NCI-H1417 (cell line): ENCODE results near the gene EGFR.

Source experiments
- DNase-seq, 3 experiments: peaks; one replicate each; lab custom pipeline; 2025; lab: John Stamatoyannopoulos, UW

The EGFR gene

DNA sequence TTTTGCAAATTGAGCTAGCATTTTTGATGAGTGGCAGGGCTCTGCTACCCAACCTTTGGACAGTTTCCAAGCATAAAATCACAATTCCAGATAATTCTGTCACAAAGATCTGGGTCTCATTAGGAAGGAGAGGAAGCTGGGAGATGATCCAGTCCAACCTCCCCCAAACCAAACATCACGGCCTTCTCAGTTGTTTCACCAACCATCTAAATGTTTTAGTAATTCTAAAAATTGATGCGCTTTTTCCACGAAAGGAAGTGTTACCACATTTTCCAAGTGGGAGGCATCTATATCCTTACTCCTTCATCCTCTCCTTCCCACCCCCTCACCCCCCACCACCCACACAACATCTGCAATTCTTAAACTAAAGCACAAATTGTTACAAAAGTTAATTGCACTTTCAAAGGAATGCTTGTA lies 108.3 kb downstream of the EGFR start:
- no peak for DNase-seq

DNA sequence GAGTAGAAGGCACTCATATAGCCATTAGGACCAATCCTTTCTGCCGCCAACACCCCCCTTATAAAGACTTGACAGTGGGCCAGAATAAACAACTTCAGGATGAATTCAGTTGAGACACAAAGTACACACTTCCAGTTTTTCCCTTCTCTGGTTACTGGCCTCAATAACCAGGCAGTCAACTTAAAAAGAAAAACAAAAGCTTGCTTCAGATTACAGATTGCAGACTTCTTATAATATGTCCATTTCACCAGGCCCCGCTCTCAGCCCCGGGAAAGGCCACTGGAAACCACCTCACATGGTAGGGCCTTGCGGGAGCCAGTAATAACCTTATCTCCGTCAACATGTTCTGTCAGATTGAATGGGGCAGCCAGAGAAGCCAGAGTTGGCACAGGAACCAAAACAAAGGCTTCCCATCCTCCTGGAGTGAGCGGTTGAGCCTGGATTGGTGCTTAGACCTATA lies 108.8 kb downstream of the EGFR start:
- peak in 1 of 3 experiments; percentile 90 for DNase-seq

DNA sequence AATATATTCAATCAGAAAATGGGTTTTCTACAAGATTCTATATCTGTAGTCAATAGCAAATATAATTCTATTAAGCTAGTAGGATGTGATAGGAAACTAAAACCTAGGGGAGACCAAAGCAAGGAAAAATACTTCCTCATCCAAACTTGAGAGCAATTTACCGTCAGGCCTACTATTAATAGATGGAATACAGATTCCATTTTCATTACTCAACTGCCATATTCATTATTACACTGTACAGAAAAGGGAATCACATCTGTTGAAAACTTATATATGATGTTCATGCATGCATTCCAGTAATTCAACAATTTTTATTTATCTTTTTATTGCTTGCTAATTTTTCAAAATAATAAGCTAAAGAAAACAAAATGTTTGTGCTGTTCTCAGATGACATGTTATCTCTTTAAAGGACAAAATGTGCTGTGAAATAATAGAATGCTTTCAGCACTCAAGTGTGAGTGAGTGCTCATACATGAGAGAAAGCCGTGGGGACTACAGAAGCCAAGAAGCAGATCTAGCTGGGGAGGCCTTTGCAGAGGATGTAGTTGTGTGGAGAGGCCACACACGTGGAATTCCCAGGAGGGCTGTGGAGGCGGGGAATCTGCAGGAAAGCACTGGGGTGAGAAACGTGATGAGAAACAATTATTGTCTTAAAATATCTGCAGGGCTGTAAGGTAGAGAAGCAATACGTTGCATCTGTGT lies 110.0 kb downstream of the EGFR start:
- DNase-seq, result peak in 1 of 3 experiments; percentile 70

DNA sequence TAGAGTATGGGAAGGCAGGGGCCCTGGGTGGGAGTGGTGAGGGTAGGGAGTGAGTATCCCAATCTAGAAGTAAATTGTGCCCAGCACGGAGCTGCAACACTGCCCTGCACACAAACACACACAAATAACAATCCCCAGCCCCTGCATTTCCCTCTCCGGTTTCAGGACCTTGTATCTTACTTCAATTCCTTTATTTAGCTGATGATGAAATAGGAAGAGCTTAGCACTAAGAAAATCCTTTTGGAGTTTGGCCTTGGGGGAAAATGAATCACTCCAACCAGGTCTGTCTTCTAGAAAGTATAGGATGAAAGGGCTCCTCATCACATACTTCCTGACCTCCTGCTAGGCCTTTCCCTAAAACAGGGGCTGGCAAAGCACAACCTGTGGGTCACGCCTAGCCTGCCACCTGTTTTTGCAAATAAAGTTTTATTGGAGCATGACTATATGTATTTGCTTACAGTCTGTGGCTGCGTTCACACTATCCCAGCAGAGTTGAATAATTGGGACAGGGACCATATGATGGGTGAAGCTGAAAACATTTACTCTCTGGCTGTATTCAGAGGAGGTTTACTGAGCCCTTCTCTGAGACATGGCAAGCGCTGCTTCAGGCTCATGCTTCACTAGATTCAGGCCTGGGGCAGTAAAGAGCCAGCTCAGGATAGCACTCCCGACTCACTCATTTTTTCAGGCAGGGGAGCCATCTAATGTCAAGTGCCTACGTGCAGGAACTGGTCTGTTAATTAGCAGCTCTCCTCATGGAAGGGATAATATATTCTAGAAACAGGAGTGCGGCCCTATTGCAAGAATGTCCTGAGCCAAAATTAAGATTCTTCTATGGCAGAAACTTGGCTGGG lies 111.0 kb downstream of the EGFR start:
- DNase-seq, result peak in 1 of 3 experiments; percentile 38

DNA sequence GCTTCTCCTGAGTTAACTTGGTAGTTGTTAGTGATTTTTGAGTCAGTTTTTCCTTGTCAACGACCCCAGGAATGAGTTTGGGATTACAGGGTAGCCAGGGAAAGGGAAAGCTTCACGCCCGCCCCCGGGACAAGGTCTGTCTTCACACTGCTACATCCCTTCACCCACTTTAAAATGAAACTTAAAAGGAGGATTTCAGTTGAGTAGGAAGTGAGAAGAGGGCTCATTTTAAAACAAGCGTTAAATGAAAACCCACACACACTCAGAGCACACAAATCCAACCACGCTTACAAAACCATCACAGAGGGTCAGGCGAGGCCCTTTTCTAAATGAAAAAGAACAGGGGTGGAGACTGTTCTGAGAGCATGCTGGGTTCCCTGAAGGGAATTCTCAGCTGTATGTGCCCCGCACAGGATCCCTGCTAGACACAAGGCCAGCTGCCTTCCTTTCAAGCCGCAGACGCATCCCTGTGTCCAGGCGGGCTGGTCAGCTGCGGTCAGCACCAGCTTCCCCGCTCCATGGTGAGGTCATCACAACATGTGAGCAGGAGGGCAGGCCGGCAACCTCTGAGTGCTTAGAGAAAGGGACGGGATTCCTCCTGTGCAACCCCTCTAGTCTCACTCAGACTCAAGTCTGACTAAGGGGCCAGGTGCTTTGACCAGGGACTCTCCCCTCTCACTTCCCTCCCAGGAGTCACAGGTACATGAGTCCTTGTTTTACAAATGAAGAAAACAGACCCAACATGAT lies 111.8 kb downstream of the EGFR start:
- no peak for DNase-seq

DNA sequence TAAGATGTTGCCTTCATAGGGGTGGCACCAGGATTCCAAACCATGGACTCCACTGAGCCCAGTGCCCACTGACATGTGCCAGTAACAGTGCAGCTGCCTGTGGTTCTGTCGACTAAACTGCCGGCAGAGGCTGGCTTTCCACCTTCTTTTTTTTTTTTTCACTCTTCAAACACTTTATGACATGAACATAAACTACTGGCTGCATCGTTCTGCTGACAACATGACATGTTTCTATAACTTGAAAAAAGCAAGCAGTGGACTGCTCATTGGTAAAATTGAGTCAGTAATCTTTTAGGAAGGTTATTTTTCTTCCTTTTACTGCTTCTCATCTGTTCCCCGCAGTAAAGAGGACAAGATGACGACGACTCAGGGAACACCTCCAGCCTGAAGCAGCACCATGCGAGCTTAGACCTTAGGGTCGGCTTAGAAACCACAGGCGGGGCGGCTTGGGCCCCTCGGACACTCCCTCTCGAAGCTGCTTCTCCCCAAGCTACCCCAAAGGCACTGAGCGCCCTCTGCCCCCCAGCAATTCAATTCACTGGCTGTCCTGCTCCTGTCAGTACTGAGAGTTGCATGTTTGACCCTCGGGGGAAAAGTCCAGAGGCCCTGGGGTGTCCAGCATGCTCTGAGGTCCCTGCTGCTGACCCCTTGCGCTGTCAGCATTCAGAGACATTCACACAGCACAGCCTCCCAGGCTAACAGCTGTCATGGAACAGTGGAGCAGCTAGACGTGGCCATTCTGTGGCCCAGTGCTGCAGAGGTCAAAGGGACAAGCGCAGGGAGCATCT lies 112.5 kb downstream of the EGFR start:
- no peak for DNase-seq

DNA sequence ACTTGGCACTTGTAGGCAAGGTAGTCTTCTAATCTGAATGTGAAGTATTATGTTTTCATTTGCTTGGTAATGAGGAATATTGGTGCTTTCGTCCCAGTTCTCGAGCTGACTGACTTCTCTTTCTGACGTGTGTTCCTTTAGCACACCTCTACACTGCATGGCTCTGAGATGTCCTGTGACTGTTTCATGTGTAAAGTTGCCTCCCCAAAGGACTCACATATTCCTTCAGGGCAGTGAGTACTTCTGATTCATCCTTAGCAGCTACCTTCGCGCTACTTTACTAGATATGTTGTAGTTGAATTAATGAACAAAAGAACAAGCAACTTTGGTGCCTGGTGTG lies 113.7 kb downstream of the EGFR start:
- DNase-seq, result no peak

DNA sequence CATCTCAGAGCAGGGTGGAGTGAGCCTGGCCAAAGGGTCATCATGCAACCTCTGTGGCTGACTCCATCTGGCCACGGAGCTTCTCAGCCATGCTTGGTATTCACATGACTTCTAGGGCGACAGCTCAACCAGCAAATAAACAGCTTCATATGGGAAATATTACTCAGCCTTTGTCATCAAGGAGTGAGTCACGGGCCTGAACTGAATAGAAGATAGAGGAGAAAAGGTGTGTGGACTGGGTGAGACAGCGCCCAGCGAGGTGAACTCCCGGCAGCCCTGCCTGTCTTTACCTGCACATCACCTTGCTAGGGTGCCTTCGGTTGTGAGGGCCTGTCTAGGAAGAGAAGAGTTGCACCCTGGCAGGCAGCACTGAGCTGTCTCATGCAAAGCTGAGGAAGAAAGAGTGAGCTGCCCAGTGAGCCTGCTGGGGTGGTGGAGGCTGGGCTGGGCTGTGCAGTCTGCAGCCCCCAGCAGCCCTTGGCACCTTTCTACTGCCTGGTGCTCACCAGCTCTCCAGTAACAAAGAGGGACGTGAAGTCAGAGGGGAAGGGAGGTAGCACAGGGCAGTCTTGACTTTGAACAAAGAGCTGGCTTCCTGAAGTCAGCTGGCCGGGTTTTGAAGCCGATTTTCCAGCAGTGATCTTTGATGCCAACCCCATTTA lies 114.2 kb downstream of the EGFR start:
- no peak for DNase-seq

DNA sequence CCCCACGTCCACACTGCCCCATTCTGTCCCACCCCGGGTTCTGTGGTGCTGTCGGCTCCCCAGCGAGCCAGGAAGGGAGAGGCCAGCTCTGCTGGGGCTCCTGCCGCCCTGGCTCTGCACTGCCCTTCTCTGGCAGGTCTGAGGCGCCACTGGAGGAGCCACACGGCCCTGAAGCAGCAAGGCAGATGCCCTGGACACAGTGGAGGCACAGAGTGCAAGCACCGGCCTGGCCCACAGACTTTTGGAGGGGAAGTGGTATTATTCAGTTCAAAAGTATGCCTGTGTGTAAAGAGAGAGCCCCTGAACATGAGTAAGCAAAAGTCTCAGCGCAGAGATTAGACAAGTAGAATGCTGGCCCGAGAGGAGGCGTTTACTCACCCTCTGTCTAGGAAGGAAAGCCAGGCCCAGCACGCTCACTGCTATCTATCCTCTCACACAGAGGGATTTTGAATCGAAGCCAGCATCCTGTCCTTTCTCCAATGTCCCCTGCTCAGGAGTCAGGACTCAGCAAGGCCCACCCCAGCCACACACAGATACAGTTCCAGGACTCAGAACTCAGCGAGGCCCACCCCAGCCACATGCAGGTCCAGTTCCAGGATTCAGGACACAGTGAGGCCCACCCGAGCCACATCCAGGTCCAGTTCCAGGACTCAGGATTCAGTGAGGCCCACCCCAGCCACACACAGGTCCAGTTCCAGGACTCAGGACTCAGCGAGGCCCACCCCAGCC lies 115.0 kb downstream of the EGFR start:
- no peak for DNase-seq

DNA sequence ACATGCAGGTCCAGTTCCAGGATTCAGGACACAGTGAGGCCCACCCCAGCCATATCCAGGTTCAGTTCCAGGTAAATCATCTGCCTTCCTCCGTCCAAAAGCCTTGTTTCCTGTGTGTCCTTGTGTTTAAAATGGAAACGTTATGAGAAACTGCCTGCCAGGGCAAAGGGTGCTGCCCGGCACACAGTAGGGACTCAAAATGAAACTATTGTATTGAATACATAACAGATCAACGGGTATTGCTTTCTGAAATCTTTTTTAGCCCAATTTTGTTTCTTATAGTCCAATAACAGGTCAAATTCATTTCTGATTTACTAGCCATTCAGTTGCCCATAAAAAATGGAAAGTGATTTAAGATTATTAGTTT lies 115.5 kb downstream of the EGFR start:
- no peak for DNase-seq

DNA sequence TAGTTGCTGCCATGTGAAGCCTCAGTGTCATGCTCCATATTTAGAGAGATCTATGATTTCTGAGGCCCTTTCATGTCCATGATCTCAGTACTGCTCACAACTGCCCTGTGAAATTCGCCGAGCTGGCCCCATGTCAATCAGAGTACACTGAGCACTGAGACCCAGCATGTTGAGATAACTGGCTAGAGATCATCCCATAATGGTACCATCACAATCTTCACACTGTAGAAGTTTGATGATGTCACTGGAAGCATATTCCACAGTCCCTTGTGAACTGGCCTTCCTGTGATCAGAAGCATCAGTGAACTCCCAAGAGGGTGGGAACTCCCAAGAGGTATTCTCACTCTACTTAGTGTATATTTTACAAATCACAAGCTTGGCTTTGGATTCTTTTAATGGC lies 116.0 kb downstream of the EGFR start:
- DNase-seq, result no peak

DNA sequence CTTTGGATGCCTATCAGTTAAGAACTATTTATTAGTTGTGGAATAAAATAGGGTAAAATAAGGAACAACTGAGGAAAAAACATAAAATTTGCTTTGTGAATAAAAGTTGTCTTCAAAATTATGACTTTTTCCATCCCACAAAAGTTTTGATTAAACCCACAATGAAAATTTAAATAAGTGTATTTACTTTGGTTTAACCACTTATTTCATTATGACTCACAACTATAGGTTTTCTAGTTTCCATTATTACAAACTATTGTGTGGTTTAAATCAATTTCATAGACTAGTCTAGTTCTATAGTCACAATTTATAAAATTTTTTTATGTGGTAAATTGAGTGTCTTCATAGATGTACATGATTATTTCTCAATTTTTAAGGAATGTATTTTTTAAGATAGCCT lies 116.6 kb downstream of the EGFR start:
- no peak for DNase-seq

DNA sequence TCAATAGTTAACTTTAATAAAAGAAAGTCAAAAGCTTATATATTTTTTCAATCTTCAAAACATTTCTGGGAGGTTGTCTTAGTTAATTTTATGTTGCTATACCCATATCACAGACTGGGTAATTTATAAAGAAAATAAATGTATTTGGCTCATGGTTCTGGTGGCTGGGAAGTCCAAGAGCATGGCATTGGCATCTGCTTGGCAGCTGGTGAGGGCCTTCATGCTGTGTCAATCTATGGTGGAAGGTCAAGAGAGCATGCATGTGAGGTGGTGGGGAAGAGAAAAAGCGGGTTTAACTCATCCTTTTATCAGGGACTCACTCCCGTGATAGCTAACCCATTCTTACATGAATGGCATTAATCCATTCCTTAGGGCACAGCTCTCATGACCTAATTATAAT lies 119.8 kb downstream of the EGFR start:
- no peak for DNase-seq

DNA sequence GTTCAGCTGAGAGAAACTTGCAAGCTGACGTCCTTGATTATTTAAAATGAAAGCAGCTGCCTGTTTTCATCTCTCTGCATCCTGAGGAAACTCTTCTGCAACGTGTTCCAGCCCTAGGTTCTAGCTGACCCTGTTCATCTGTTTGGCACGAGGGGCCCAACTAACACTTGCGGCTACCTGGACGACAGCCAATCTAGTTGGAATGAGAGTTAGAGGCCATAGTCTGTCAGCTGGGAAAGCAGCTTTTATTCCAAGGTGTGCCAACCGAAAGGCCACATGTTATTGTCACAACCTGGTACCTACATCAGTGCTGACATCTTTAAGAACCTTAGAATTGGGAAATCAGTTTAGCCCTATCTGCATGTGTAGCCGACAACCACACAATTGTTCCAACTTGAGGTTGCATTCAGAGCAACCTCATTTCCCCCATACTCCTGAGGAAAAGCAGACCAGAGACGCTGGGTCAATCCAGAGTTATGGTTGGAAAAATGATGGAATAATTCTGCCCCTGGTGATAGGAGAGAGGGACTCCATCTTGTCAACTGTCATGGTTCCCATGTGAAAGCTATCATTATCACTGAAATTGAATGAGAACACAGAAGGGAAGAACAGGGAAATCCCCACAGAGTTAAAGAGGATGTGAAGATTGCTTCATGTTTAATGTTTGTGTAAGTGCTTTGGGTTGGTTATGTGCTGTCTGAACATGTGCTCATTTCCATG lies 121.6 kb downstream of the EGFR start:
- DNase-seq, result peak in 1 of 3 experiments; percentile 7

DNA sequence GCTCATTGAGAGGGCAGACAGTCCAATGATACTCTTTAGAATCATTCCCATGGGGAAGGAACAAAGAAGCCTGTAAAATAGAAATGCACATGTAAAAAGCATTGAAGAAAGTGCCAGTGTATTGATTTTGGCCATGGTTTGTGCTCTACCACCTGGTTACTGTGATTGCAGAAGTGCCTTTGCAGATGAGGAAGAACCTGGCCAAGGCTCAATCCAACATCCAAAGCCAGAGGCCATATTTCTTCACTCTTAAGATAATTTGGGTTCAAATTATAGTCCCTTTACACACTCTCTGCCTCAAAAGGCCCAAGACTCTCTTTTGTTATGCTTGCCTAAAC lies 122.1 kb downstream of the EGFR start:
- peak in 1 of 3 experiments; percentile 90 for DNase-seq

DNA sequence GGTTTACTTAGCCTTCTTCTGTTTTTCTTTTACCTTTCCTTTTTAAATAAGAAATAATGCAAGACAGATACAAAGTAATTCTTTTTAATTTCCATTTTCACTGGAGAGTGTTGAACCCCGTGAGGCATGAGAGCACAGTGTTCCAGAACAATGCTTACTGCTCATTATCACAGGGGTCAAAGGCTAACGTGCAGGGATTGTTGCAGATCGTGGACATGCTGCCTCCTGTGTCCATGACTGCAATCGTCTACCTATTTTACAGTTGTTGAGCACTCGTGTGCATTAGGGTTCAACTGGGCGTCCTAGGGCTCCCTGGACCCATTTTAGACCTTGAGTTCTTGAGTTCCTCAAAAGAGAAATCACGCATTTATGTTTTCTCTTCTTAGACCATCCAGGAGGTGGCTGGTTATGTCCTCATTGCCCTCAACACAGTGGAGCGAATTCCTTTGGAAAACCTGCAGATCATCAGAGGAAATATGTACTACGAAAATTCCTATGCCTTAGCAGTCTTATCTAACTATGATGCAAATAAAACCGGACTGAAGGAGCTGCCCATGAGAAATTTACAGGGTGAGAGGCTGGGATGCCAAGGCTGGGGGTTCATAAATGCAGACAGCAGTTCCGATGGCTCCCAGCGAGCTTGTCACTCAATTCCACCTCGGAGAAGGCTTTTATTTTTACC lies 124.2 kb downstream of the EGFR start:
- DNase-seq, result no peak

DNA sequence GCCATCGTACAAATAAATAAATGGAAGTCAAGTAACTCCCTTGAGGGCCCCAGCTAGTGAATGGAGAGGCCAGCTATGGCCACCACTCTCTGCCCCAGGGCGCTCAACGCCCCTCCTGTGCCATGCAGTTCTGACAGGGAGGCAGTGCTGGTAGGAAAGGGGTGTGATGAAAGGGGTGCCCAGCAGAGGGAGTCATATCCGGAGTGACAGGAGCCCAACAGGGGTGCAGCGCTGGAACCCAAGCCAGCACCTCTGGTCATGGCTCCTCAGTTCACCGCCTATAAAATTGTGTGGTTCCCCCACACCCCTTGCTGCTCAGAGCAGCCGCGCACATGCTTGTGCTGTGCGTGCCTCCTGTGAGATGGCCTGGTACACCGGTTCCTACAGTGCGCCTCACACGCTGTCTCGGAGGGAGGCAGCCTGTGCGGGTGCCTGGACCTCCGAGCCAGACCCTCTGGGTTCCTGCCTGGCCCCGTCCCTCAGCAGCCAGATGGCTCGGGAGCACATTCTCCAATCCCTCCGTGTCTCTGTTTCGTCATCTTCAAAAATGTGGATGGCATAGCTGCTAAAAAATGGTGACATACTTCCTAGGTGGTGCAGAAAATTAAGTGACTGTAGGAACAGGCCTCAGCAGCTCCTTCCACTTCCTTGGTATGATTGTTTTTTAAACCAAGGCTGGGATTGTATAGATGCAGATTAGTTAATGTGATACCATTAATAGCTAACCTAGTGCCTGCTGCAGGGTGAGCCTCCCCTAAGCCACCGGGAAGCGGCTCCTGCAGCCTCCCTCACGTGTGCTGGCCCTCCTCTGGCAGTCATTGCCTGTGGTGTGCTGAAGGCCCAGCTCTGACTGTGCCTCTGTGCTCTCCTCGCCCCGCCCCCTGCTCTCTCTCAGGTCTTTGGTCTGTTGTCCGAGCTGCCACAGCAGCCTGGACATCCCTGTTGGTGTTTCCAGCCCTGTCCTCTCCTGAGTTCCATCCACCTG lies 125.8 kb downstream of the EGFR start:
- DNase-seq, result no peak

DNA sequence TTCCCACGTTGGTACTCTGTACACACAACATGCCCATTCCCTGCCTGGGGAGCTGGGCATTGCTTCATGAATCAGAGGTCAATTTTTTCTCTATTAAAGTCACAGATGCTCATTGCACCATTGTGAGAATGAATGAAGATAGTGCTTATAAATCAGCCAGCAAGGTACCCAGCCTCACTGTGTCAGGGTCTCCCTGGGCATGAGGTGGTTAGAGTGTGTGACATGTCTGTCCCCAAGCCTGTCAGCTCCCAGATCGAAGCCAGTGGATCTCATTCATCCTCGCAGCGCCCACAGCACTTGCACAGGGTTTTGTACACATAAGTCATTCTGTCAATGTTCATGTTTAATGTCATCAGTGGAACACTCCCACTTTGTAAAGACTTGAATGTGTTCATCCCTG lies 126.8 kb downstream of the EGFR start:
- DNase-seq, result no peak
